Transverse colon (tissue), 4 donors: ENCODE measurements around the gene PTGES. TPM values are rescaled to one million over a fixed set of nuclear protein-coding genes. Genes with fewer than 3 reads are reported as not detected.

Experiments used
- DNase-seq: peaks from one replicate; pipeline ENCODE4 v3.0.0-alpha.2; 2019
- H3K27ac ChIP-seq, 4 donors: fragments of 200-600 bp; sonication (generic); 2 replicates each; pipeline ENCODE4 v1.5.1; 2016 to 2018; ENCODE audit warnings: inconsistent platforms in 4 of 4
- H3K27me3 ChIP-seq: fragments of 200-600 bp; sonication (generic); 2 replicates; pipeline ENCODE4 v1.5.1; 2017; ENCODE audit warnings: inconsistent platforms
- H3K36me3 ChIP-seq, 4 donors: fragments of 200-600 bp; sonication (generic); 2 replicates each; pipeline ENCODE4 v1.5.1; 2017 to 2019; ENCODE audit warnings: inconsistent platforms in 4 of 4
- H3K4me1 ChIP-seq, 4 donors: fragments of 200-600 bp; sonication (generic); 2 replicates each; pipeline ENCODE4 v1.5.1; 2017 to 2020; ENCODE audit warnings: inconsistent platforms in 4 of 4
- H3K4me3 ChIP-seq, 4 donors: fragments of 200-600 bp; sonication (generic); 1 replicate in 1 of 4; 2 replicates in 3 of 4; pipeline versions ENCODE4 v1.5.1 to v1.6.1; 2017 to 2019; ENCODE audit warnings: inconsistent platforms in 4 of 4
- H3K9me3 ChIP-seq, 2 donors: fragments of 200-600 bp; sonication (generic); 2 replicates each; pipeline ENCODE4 v1.5.1; 2017 to 2019; ENCODE audit warnings: inconsistent platforms in 2 of 2
- EP300 ChIP-seq: sonication (generic); formaldehyde crosslinking; IDR thresholded peaks from one replicate; pipeline ENCODE4 v1.6.1; 2017; ENCODE audit warnings: antibody characterized with exemption, low read depth
- POLR2A ChIP-seq: fragments of 450-650 bp; IDR thresholded peaks from one replicate; pipeline ENCODE4 v1.6.1; 2016; ENCODE audit warnings: antibody characterized with exemption, mild to moderate bottlenecking, moderate library complexity
- POLR2AphosphoS5 ChIP-seq, 3 donors: sonication (generic); formaldehyde crosslinking; IDR thresholded peaks; one replicate each; pipeline ENCODE4 v1.6.1; 2016; ENCODE audit warnings: antibody characterized with exemption in 3 of 3
- WGBS, 2 donors: methylation state at CpG; one replicate each; pipeline ENCODE4 v1.1.5; 2018; ENCODE audit warnings: low coverage in 1 of 2; 5-methylcytosine and 5-hydroxymethylcytosine counted together
- in situ Hi-C, 4 donors: fragments of 200-750 bp; cut with MboI; loops; one replicate each; pipeline versions ENCODE4 v1.15.0 to v1.15.1; 2017; ENCODE audit warnings: low sequenced_read_pairs in 3 of 4, low pct_ligation_motif_present in 1 of 4, low pct_unique_long_range_greater_than_20kb in 1 of 4
- intact Hi-C: fragments of 100-400 bp; cut with DNase I; formaldehyde crosslinking; loops from one replicate; pipeline ENCODE4 v1.15.1; 2023; ENCODE audit warnings: low total_unique reads
- total RNA-seq, 4 donors: library from RNA; depleted of rRNA; stranded (reverse); fragments of >200 nt; gene quantifications; one replicate each; pipeline ENCODE4 v1.1.0, GENCODE V29; 2016
- TF ChIP-seq, protein P1 (sequence below), 5 experiments: fragments of 200-600 bp in 3 of 5; fragments of 450-650 bp in 2 of 5; sonication (generic) in 3 of 5; IDR thresholded peaks; 1 replicate in 2 of 5; 2 replicates in 3 of 5; pipeline ENCODE4 v1.5.1; 2016 to 2017; ENCODE audit warnings: antibody characterized with exemption in 5 of 5, inconsistent platforms in 3 of 5, mild to moderate bottlenecking in 2 of 5, moderate library complexity in 1 of 5

Gene PTGES
- total RNA-seq, 4 donors from 2014 or later, result 0.75 to 11.0 (median 2.2) TPM

DNA sequence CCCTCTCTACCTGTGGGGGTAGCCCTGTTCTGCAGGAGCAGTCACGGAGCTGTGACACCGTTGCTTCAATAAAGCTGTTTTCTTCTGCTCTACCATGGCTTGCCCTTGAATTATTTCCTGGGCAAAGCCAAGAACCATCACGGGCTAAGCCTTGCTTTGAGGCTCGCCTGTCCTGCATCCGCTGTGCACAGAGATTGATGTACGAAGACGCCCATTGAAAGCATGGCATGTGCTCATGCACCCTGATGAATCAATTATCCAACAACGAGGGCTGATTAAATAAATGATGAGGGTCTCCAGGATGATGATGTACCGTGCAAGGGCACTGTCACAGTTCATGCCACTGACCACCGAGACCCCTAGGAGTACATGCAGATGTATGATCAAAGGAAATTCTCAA lies 20.7 kb downstream of the PTGES start:
- no peak for DNase-seq
- H3K27me3 ChIP-seq, result peaks cover 30% of the 10 kb centered on the region
- H3K4me1 ChIP-seq, result peaks cover 0 to 2% (median 0%) of the 10 kb centered on the region in 4 donors
- WGBS, 2 donors, result 58 to 64% methylated on average over 3 to 10 of the region's 10 CpGs
- H3K4me3 ChIP-seq, result no peak overlapping the region
- H3K27ac ChIP-seq, result no peak overlapping the region
- intact Hi-C loops (no loop called here), in situ Hi-C loops (loop anchor here in 2 of 4 donors (5.0 to 10.0 kb wide), 2 partner anchors 50 to 53 kb away; no protein-coding TSS in a partner anchor)
- TF ChIP-seq POLR2AphosphoS5 (IDR thresholded peaks at IDR 0.05) (no peak), POLR2A (no peak), EP300 (no peak)
- TF ChIP-seq, protein P1, sequence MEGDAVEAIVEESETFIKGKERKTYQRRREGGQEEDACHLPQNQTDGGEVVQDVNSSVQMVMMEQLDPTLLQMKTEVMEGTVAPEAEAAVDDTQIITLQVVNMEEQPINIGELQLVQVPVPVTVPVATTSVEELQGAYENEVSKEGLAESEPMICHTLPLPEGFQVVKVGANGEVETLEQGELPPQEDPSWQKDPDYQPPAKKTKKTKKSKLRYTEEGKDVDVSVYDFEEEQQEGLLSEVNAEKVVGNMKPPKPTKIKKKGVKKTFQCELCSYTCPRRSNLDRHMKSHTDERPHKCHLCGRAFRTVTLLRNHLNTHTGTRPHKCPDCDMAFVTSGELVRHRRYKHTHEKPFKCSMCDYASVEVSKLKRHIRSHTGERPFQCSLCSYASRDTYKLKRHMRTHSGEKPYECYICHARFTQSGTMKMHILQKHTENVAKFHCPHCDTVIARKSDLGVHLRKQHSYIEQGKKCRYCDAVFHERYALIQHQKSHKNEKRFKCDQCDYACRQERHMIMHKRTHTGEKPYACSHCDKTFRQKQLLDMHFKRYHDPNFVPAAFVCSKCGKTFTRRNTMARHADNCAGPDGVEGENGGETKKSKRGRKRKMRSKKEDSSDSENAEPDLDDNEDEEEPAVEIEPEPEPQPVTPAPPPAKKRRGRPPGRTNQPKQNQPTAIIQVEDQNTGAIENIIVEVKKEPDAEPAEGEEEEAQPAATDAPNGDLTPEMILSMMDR (IDR thresholded peaks at IDR 0.05), result no peak
- H3K9me3 ChIP-seq, result no peaks in the 10 kb centered on the region
- no peaks in the 10 kb centered on the region for H3K36me3 ChIP-seq

DNA sequence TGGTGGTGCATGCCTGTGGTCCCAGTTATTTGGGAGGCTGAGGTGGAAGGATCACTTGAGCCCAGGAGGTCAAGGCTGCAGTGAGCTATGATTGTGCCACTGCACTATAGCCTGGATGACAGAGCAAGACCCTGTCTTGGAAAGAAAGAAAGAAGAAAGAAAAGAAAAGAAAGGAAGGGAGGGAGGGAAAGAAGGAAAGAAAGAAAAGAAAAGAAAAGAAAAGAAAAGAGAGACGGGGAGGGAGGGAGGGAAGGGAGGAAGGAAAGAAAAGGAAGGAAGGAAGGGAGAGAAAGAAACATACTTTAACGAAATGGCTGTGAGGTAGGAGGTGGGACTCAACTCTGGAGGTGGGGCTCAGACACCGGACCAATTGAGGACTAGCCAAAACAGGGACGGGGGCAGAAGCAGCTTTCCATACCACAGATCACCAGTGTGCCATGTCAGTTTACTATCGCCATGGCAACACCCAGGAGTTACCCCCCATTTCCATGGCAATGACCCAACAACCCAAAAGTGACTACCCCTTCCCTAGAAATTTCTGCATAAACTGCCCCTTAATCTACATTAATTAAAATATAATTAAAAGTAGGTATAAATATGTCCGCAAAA lies 21.3 kb downstream of the PTGES start:
- WGBS, 2 donors, result 21 to 42% methylated on average over 5 to 6 of the region's 6 CpGs
- in situ Hi-C loops, result loop anchor here in 2 of 4 donors (5.0 to 10.0 kb wide), 2 partner anchors 51 to 53 kb away; no protein-coding TSS in a partner anchor

DNA sequence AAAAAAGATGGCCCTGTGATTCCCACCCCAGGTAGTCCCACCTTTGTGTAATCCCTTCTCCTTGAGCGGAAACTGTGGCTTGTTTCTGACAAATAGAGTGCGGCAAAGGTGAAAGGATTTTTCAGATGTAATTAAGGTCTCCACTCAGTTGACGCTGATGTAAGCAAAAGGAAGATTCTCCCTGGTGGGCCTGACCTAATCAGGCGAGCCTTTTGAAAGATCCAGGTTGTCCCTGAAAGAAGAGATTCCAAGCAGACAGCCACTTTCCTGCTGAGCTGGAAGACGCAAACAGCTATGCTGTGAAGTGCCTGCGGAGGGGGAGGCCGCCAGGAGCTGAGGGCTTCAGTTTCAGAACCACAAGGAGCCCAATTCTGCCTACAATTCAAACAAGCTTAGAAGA lies 24.1 kb downstream of the PTGES start:
- in situ Hi-C loops (no loop called here), intact Hi-C loops (no loop called here)
- H3K27ac ChIP-seq, result no peak overlapping the region
- 88% methylated on average over 7 of the region's 7 CpGs; no CpG with 5 or more reads in 1 of the 2 donors for WGBS, 2 donors
- H3K27me3 ChIP-seq, result peaks cover 31% of the 10 kb centered on the region
- no peaks in the 10 kb centered on the region for H3K36me3 ChIP-seq
- peaks cover 0 to 5% (median 1%) of the 10 kb centered on the region in 4 donors for H3K4me1 ChIP-seq
- no peak for DNase-seq
- TF ChIP-seq POLR2A (no peak), POLR2AphosphoS5 (IDR thresholded peaks at IDR 0.05) (no peak), EP300 (no peak)
- TF ChIP-seq, protein P1 (IDR thresholded peaks at IDR 0.05), result no peak
- H3K9me3 ChIP-seq, result no peaks in the 10 kb centered on the region
- no peak overlapping the region for H3K4me3 ChIP-seq

More for the DNA sequence above, 21.3 kb downstream of the PTGES start:
- Histone ChIP-seq H3K4me3 (no peak overlapping the region), H3K4me1 (peaks cover 0 to 3% (median 1%) of the 10 kb centered on the region in 4 donors), H3K36me3 (no peaks in the 10 kb centered on the region), H3K27ac (no peak overlapping the region), H3K9me3 (no peaks in the 10 kb centered on the region), H3K27me3 (peaks cover 30% of the 10 kb centered on the region)
- TF ChIP-seq, protein P1 (IDR thresholded peaks at IDR 0.05), result no peak
- TF ChIP-seq EP300, result no peak
- no peak for TF ChIP-seq POLR2A
- TF ChIP-seq POLR2AphosphoS5 (IDR thresholded peaks at IDR 0.05), result no peak
- intact Hi-C loops, result no loop called here
- DNase-seq, result no peak

DNA sequence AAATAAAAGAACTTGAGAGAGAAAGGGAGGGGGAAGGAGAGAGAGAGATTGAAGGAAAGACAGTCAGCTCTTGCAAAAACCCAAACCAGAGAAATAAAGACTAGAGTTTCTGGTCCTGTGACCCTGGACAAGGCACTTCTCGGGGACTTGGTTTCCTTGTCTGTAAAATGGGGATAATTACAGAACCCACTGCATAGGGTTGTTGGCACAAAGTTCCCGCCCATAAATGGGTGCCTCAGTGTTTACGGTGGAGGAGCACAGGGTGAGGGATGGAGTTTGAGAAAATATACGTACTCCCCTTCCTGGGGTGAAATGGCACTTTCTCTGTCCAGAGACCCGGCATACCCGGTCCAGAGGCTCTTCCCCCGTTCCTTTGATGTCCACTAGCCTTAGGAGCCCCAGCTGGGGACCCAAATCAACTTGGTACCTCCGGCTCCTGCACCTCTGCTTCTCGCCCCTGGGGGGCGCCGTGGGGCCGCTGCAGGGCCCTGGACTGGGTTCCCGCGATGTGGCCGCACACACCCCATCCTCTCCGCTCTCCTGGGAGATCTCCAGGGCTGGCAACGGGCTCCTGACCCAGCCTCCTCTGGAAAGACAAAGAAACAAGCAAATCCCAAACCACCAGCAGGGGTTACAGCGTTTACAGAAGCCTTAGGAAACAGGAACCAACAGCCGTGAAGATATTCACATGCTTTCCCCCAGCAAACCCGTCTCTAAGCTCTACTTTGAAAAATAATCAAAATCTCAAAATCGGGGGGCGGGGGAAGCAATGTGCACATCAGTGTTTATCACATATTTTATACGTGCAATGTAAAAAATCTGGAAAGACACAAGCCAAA lies 26.3 kb downstream of the PTGES start:
- in situ Hi-C loops, result no loop called here
- DNase-seq, result peak; percentile 69
- Histone ChIP-seq H3K9me3 (no peaks in the 10 kb centered on the region), H3K36me3 (no peaks in the 10 kb centered on the region), H3K27ac (no peak overlapping the region), H3K4me3 (no peak overlapping the region), H3K4me1 (peaks cover 0 to 5% (median 1%) of the 10 kb centered on the region in 4 donors), H3K27me3 (peaks cover 27% of the 10 kb centered on the region)
- WGBS, 2 donors, result 17 to 36% methylated on average over 9 to 23 of the region's 23 CpGs
- intact Hi-C loops, result no loop called here
- TF ChIP-seq, protein P1 (IDR thresholded peaks at IDR 0.05), result peak; percentile 76 to 92 (median 86)
- TF ChIP-seq POLR2AphosphoS5 (IDR thresholded peaks at IDR 0.05) (no peak), POLR2A (no peak), EP300 (no peak)
